Activated CD8-positive, alpha-beta memory T cell treated with anti-CD3 and anti-CD28 coated beads for 4 hours (primary cell): ENCODE measurements around the gene PRCD.
"Not testable (repeated sequence)": the region's sequence is repeated elsewhere in the genome, so short reads cannot be mapped to it uniquely, and the experiment has no call there.

Source experiments
- DNase-seq, 2 donors: peaks; one replicate each; pipeline ENCODE4 v3.0.0-alpha.2; 2020; ENCODE audit warnings: low read depth in 2 of 2

PRCD gene

GRCh38 chr17:76504117-76504516 is 35.7 kb upstream of the PRCD start:
- DNase-seq, result no peak

GRCh38 chr17:76506408-76507345 is 33.2 kb upstream of the PRCD start:
- DNase-seq, result peak; percentile 74 to 81

DNA sequence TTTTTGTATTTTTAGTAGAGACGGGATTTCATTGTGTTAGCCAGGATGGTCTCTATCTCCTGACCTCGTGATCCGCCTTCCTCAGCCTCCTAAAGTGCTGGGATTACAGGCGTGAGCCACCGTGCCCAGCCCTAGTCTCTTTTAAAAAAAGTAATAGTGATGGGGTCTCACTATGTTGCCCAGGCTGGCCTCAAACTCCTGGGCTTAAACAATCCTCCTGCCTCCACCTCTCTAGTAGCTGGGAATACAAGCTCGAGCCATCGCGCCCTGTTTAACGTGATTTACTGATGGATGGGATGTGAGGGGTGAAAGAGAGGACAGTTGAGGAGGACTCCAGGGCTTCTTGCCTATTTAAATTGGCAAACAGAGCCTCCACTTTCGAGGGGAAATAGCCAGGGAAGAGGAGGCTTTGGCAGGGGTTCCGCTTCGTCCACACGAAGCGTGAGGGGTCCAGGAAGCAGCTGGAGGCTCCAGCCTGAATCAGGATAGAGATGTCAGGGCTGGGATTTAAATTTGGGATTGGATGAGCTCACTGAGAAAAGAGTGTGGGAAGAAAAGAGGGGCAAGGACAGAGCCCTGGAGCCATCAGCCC is 31.3 kb upstream of the PRCD start:
- DNase-seq, result not testable (repeated sequence)

GRCh38 chr17:76510831-76511244 is 29.0 kb upstream of the PRCD start:
- no peak for DNase-seq

DNA sequence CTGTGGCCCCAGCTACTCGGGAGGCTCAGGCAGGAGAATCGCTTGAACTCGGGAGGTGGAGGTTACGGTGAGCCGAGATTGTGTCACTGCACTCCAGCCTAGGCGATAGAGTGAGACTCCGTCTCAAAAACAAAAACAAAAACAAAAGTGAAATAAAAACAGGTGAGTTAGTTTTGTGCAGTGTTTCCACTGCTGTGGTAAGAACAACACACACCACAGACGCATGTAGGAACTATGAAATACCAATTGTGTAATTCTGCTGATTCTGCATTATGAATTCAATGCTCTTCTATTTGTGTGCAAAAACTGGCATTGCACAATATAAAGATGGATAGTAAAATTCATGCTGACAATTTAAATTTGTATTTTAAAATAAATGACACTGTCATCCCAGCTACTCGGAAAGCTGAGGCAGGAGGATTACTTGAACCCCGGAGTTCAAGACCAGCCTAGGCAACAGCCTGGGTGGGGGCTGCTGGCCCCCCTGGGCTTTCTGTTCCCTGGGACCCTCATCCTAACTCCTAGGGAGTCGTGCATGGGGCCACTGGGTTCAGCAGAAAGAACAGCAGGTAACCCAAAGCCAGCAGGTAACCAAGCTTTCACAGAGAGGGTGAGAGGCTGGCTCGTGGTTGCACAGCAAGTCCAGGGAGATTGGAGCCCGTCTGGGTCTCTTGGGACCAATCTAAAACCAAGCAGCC is 28.0 kb upstream of the PRCD start:
- no peak for DNase-seq

DNA sequence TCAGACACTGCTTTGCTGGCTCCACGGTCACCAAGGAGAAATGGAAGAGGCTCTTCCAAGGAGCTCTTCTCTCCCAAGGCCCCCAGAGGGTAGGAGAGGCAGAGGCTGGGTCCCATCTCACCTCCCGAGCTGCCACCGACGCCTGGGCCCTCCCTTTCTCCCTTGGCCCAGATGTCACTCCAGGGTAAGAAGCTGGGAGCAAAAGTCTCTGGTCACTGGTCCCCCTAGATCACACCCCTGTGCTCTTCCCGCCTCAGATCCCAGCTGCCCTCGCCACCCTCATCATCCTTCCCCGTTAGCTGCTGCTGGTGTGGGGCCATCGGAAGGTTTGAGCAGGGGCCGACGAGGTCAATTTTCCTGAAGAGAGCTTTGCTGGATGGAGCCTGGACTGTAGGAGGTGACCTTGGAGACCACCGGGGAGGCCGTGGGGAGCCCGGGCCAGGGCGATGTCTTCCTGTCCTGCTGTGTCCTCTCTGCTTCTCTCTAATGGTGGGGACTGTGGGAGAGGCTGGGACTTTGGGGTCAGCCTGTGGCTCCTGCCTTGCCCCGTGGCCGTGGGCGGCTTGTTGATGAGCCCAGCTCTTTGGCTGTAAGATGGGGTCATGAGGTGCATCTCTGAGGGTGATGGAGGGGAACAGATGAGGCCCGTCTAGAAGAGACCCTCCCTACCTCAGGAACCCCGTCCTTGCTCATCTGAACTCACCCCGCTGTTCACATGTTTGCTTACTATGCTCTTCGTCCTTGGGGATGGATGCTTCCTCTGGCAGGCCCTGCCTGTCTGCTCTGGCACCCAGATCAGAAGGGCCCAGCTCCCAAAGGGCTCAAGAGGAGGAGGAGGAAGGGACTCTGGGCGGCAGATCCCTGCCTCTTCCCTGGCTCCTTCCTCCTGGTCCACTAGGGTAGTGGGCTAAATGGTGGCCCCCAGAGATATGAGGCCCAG is 27.2 kb upstream of the PRCD start:
- DNase-seq, result no peak

GRCh38 chr17:76513306-76513692 is 26.5 kb upstream of the PRCD start:
- DNase-seq, result no peak

DNA sequence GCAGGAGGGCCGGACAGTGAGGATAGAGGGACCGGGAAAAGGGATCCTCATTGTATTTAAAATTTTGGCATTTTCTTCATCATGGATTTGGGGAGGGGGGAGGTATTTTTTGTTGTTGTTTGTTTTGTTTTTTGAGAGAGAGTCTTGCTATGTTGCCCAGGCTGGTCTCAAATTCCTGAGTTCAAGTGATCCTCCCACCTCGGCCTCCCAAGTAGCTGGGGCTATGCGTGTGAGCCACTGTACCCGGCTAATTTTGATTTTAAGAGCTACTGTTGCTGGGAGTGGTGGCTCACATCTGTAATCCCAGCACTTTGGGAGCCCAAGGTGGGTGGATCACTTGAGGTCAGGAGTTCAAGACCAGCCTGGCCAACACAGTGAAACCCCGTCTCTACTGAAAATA is 25.5 kb upstream of the PRCD start:
- DNase-seq, result not testable (repeated sequence)

DNA sequence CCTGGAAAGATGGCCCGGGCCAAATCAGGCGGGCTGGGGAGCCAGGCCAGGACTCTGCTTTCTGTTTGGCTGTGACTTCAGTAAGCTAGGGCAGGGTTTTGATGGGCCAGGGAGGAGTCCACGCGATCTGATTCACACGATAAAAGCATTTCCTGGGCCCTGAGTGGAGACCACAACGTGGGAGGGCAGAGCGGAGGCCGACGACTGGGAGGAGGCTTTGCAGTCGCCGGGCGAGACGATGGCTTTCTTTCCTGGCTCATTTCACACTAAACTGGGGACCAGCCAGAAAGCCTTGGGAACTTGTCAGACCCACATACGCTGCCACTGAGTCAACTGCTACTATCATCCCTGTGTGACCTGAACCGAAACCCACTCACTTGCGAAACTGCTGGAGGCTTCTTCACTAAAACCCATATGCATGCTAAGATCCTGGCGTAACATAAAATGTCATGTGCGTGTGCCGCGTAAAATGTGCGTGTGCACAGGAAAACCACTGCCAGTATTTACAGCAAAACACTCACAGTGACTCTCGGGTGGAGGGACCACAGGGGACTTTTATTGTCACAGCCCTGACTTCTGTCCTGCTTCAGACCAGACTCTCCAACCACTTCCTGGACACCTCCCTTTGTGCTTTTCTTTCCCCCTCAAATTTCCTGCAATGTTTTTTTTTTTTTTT is 24.4 kb upstream of the PRCD start:
- peak; percentile 64 to 65 for DNase-seq

DNA sequence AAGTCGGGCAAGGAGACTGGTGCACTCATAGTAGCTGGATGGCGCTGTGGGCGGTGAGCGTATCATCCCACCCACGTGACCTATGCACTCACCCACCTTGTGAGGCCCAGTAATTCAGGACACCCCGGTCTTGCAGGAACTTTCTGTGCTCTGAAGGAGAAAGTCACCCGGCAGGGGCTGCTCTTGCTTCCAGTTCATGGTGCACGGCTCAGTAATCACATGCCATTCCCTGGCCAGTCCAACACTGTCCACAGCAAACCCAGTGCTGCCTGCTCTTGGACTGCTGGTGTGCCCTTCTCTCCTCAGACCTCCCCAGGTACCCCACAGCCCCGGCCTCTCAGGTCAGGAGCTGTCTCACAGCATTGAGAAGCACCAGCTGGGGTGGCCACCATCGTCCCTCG is 22.2 kb upstream of the PRCD start:
- DNase-seq, result no peak

GRCh38 chr17:76519048-76519966 is 20.5 kb upstream of the PRCD start:
- DNase-seq, result no peak

- DNase-seq, result no peak
These were observed 18.6 kb upstream of the PRCD start for GRCh38 chr17:76521262-76521661.

- DNase-seq, result not testable (repeated sequence)
These were observed 18.2 kb upstream of the PRCD start for GRCh38 chr17:76521683-76522082.

DNA sequence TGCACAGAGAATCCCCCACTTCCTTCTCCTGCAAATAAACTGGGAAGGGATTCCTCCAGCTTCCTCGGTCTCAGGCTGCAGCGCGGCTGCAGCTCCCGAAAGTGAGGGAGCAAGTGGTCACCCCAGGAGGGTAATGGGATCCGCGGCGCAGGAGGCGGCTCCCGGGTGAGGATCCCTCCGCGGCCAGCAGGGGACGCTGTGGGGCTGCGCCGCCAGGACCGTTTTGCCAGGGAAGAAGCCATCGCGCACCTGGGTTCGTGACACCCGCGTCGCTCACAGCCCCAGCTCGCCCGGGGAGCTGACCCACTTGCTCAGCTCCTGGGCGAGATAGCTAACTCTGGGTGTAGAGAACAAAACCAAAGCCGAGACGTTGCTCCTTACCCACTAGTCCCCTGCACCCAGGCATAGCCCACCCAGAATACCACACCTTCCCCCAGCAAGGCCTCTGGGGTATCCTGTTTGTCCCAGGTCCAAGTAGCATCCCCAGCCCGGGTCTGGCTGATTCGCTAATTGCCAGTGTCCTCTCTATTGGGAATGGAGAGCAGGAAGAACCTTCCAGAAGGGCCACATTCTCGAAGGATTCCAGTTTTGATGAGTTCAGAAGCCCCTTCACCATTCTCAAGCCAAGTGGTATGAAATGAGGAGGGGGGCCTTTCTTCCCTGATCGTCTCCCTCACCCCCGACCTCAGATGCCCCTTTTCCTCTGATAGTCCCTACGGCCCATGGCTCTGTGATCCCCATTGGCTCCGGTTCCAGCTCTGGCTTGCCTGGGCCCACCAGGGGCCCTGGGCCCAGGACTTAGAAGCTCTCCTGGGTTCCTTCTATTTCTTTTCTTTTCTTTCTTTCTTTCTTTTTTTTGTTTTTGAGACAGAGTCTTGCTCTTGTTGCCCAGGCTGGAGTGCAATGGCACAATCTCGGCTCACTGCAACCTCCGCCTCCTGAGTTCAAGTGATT is 16.5 kb upstream of the PRCD start:
- peak; percentile 57 to 61 for DNase-seq

DNA sequence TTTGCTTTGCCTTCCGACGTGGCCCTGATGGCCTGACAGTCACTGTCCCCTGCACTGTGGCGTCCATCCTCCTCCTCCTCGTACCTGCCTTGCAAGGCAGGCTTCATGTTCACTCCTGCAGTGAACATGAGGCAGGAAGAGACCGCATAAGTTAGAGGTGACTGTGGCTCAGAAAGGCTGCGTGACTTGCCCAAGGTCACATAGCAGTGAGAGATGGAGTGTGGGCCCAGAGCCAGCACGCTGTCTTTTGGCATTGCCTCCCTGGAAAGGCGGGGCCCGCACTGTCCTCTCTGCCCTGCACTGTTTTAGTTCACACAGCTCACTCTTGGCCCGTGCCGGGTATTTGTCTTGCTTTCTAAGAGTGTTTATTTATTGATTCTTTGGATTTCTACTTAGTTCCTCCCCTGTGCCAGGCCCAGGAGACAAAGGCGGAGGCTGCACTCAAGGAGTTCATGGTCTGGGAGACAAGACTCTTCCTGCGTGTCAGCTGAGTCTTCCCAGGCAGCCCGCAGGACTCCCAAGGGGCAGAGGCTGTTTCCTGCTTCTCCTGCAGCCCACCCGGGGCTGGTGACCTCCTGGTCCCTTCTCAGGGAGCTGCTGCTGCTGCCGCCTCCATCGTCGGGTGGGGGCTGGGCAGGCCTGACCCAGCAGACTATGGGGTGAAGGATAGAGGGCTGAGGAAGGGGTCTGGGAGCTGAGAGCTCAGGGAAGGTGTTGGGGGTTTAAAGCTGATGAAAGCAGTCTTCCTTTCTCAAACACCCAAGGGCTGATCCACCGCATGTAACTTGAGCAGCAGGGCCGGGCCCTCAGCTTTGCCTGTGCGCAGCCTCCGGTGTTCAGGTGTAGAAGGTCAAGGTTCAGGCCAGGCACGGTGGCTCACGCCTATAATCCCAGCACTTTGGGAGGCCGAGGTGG is 15.0 kb upstream of the PRCD start:
- no peak for DNase-seq

GRCh38 chr17:76525513-76525833 is 14.4 kb upstream of the PRCD start:
- DNase-seq, result not testable (repeated sequence)

GRCh38 chr17:76527016-76527415 is 12.8 kb upstream of the PRCD start:
- not testable (repeated sequence) for DNase-seq
